ENCODE measurements around the gene C16orf74.

DNA sequence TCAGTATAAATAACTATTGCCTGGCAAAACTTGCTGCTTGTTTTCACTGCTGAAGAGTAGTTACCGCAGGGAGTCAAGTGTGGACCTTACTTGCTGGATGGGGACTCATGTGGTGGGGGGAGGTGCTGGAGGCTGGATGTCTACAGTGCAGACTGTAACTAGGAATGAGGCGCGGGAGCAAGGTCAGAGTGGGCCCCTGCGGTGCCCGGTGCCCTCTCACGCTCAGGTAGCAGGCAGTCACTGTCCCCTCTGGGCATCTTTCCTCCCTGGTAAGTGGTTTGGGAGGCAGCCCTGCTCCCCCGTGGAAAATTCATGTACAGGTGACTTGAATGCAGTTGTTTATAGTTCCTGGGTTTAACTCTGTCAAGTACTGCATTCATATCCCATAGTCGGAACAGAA is 43.8 kb upstream of the C16orf74 start:
- TF ChIP-seq, protein P1, sequence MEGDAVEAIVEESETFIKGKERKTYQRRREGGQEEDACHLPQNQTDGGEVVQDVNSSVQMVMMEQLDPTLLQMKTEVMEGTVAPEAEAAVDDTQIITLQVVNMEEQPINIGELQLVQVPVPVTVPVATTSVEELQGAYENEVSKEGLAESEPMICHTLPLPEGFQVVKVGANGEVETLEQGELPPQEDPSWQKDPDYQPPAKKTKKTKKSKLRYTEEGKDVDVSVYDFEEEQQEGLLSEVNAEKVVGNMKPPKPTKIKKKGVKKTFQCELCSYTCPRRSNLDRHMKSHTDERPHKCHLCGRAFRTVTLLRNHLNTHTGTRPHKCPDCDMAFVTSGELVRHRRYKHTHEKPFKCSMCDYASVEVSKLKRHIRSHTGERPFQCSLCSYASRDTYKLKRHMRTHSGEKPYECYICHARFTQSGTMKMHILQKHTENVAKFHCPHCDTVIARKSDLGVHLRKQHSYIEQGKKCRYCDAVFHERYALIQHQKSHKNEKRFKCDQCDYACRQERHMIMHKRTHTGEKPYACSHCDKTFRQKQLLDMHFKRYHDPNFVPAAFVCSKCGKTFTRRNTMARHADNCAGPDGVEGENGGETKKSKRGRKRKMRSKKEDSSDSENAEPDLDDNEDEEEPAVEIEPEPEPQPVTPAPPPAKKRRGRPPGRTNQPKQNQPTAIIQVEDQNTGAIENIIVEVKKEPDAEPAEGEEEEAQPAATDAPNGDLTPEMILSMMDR (IDR thresholded peaks at IDR 0.05; ENCODE audit: insufficient read depth, low read depth, low read length) = no peak
- TF ChIP-seq EZH2 (IDR thresholded peaks at IDR 0.05; ENCODE audit: insufficient read depth, low read length) = no peak
